HG02759 (cell line): ENCODE measurements around the gene CALCB.
"Not testable (repeated sequence)": the region's sequence is repeated elsewhere in the genome, so short reads cannot be mapped to it uniquely, and the experiment has no call there.

ENCODE experiments used
- ATAC-seq: cut with Tn5 transposase; IDR thresholded peaks from one replicate; pipeline ENCODE4 v1.9.1; 2021; ENCODE audit warnings: mild to moderate bottlenecking, moderate library complexity; ENCODE audit not compliant: unreplicated experiment

Gene CALCB

GRCh38 chr11:15073361-15074205 lies at the start of gene CALCB:
Gene CALCB, plus strand, starts transcription at chr11:15073593. Its CDS starts 1,126 bp downstream, at chr11:15074719.
- ATAC-seq: no peak

GRCh38 chr11:15027011-15027410 lies 46.4 kb upstream of the CALCB start:
- ATAC-seq: no peak

GRCh38 chr11:15027956-15028355 lies 45.4 kb upstream of the CALCB start:
- ATAC-seq: no peak

GRCh38 chr11:15028379-15028778 lies 45.0 kb upstream of the CALCB start:
- ATAC-seq: no peak

- ATAC-seq: not testable (repeated sequence)
Measured at GRCh38 chr11:15031945-15032344, 41.4 kb upstream of the CALCB start.

GRCh38 chr11:15034687-15035267 lies 38.6 kb upstream of the CALCB start:
- ATAC-seq: no peak

- ATAC-seq: no peak
Measured at GRCh38 chr11:15035283-15035682, 38.1 kb upstream of the CALCB start.

GRCh38 chr11:15038963-15039362 lies 34.4 kb upstream of the CALCB start:
- ATAC-seq: no peak

GRCh38 chr11:15045209-15045608 lies 28.2 kb upstream of the CALCB start:
- no peak for ATAC-seq

- ATAC-seq: no peak
Measured at GRCh38 chr11:15045891-15046290, 27.5 kb upstream of the CALCB start.

- not testable (repeated sequence) for ATAC-seq
Measured at GRCh38 chr11:15046673-15047072, 26.7 kb upstream of the CALCB start.

GRCh38 chr11:15048616-15049015 lies 24.8 kb upstream of the CALCB start:
- no peak for ATAC-seq

- no peak for ATAC-seq
Measured at GRCh38 chr11:15053191-15053685, 20.2 kb upstream of the CALCB start.

- no peak for ATAC-seq
Measured at GRCh38 chr11:15055620-15056356, 17.6 kb upstream of the CALCB start.

- no peak for ATAC-seq
Measured at GRCh38 chr11:15057329-15057728, 16.1 kb upstream of the CALCB start.

- ATAC-seq: no peak
Measured at GRCh38 chr11:15059132-15059915, 14.1 kb upstream of the CALCB start.

- no peak for ATAC-seq
Measured at GRCh38 chr11:15062599-15062998, 10.8 kb upstream of the CALCB start.

GRCh38 chr11:15069751-15070150 lies 3.6 kb upstream of the CALCB start:
- not testable (repeated sequence) for ATAC-seq

GRCh38 chr11:15071556-15072255 lies 1.7 kb upstream of the CALCB start:
- ATAC-seq: no peak

- no peak for ATAC-seq
Measured at GRCh38 chr11:15072551-15073143, 746 bp upstream of the CALCB start.
